ENCODE data around the gene ARAP2.
"Not testable (repeated sequence)": the region's sequence is repeated elsewhere in the genome, so short reads cannot be mapped to it uniquely, and the experiment has no call there.

Gene ARAP2

GRCh38 chr4:36182315-36182714 lies 62.0 kb downstream of the ARAP2 start:
- DNase-seq (ENCODE audit: low read depth), result not testable (repeated sequence)

- no peak for DNase-seq (ENCODE audit: low read depth)
Measured at GRCh38 chr4:36180206-36180605, 64.1 kb downstream of the ARAP2 start.

GRCh38 chr4:36178484-36178883 lies 65.8 kb downstream of the ARAP2 start:
- DNase-seq (ENCODE audit: low read depth), result no peak

GRCh38 chr4:36177946-36178345 lies 66.4 kb downstream of the ARAP2 start:
- peak; percentile 63 for DNase-seq (ENCODE audit: low read depth)

- DNase-seq (ENCODE audit: low read depth), result no peak
Measured at GRCh38 chr4:36174570-36174969, 69.7 kb downstream of the ARAP2 start.

- no peak for DNase-seq (ENCODE audit: low read depth)
Measured at GRCh38 chr4:36173905-36174304, 70.4 kb downstream of the ARAP2 start.

DNA sequence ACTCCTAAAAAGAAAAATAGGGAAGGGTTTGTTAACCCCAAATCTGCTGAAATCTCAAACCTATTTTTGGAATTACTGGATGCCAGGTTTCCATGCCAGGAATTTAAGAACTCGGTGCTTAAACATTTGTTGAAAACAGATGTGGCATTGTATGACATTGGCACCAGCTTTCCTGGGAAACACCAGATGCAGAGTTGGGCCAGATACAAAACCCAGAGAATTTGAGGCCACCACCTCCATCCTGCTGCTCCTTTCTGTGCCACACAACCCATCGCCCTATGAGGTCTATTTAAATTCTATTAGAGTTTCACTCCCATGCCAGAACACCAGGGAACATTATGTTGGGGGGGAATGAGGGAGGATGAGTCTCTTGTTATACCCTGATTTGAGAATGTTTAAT lies 71.7 kb downstream of the ARAP2 start:
- no peak for DNase-seq (ENCODE audit: low read depth)

DNA sequence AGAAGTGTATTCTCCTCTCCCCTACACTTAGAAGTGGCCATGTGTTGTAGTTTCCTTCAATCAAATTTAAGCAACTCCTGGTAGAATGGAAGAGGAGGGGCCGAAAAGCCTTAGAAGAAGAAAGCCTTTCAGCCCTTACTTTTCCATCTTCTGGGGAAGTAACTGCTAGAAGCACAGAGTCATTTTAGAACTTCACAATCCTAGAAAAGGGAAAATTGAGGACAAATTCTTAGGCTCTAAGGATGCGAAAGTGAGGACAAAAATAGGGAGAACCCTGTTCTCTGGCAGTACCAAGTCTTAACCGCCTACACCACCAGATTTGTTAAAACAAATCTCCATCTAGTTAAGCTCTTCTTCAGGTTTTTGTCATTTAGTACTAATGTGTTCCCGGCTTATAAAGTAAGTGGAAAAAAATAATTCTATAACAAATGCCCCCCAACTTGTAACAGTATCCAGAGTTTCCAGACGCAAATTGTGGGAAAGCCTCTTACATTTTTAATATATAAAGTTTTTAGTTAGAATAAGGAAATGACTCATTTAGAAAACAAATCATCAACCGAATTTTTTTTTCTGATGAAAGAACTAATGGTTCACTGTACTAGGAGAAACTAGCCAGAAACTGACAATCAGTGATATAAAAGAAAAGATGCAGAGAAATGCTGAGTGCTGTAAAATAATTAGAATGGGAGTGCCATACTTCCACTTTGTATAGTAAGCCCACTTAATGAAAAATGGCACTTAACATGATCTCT lies 76.0 kb downstream of the ARAP2 start:
- no peak for DNase-seq (ENCODE audit: low read depth)

- DNase-seq (ENCODE audit: low read depth), result peak; percentile 43
Measured at GRCh38 chr4:36165631-36166005, 78.7 kb downstream of the ARAP2 start.

DNA sequence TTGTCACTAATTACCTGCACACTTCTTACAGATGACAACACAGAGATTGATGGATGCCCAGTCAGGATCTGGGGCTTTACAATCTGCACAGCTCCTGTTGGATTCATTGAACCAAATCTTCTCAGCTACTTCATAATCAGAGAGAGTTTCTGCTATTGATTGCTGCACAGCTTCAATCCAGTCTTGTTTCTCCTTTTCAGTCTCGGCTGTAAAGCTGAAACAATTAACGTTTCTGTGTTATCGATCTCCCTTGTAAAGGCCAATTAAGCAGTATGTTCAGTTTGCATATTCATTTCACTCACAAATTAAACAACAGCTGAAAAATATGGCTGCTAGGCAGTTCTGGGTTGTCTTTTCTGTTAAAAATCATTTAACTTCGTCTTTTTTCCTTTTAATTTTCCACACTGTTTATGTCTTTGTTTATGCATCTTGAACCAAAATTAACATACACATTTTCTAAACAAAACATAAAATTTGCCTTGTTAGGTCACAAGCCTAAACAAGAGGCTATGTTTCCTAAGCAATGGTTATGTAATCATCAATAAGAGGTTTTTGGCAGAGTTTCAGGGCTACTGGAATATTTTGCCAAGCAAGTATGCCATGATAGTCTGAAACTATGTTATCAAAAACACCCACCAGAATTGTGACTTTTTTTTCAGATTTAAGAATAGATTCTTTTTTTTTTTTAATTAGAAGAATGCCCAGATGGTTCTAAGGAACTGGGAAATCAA lies 79.2 kb downstream of the ARAP2 start:
- DNase-seq (ENCODE audit: low read depth), result peak; percentile 19

DNA sequence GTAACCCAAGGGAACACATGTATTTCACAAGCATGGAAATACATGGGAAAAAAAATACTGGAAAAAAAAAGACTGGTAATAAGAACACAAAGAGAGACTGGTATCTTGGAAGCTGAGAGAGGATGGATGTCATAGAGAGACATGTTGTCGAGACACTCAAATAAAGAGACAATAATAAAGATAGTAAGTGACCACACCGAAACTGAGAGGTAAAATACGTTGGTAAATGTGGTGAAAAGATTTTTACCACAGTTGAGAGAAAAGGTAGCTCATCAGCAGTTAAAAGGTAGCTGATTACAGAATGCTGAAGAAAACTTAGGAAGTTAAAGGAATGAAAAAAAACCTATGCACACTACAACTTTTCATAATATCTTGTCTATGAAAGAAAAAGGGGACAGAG lies 81.1 kb downstream of the ARAP2 start:
- no peak for DNase-seq (ENCODE audit: low read depth)

- DNase-seq (ENCODE audit: low read depth), result no peak
Measured at GRCh38 chr4:36159208-36159607, 85.1 kb downstream of the ARAP2 start.

- no peak for DNase-seq (ENCODE audit: low read depth)
Measured at GRCh38 chr4:36152735-36153134, 91.6 kb downstream of the ARAP2 start.

GRCh38 chr4:36142504-36142903 lies 101.8 kb downstream of the ARAP2 start:
- DNase-seq (ENCODE audit: low read depth), result no peak

GRCh38 chr4:36141186-36141585 lies 103.1 kb downstream of the ARAP2 start:
- DNase-seq (ENCODE audit: low read depth), result no peak

DNA sequence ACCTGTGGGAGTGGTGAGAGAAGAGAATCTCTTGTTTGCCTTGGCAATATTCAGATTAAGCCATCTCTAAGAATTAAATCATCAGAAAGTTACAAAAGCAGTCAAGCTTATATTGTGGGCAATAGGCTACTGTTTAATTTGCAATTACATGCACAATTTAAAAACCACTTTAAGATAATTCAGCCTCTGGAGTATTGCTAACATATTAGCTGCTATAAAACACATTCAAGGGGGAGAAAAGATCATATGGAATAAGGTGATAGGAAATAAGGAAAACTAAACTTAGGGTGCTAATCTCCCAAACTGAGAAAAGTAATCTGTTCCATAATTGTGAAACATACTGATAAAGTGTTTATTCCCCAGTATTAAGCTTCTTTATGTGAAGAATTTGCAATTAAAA lies 103.9 kb downstream of the ARAP2 start:
- DNase-seq (ENCODE audit: low read depth), result no peak

DNA sequence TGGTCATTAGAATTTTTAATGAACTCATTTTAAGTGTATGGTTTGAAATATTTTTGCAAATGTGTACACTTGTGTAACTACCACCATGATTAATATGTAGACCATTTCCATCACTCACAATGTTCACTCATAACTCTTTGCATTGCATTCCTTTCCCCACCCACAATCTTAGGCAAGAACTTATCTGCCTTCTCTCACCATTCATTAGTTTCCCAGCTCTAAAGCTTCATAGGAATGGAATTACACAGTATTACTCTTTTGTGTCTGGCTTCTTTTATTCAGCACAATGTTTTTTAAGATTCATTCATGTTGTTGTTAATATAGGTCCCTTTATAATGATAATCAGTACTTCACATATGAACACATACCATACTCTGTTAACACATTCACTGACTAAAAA lies 106.1 kb downstream of the ARAP2 start:
- DNase-seq (ENCODE audit: low read depth), result peak; percentile 96

DNA sequence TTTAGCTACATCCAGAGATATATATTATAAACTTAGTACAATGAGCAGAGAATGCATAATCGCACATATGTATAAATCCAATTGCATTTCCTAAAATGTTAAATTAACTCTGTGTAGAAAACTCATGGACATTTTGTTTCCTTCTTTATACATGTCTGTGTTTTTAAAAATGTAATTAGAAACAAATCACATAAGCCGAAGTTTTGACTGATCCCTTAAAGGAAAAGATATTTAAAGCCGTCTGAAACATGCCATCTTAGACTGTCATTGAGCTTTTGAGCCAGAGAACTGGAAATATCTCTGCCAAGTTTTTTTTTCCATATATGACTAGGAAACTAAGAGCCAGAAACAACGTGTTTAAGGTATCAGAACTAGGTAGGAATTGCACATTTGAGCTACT lies 107.0 kb downstream of the ARAP2 start:
- no peak for DNase-seq (ENCODE audit: low read depth)

DNA sequence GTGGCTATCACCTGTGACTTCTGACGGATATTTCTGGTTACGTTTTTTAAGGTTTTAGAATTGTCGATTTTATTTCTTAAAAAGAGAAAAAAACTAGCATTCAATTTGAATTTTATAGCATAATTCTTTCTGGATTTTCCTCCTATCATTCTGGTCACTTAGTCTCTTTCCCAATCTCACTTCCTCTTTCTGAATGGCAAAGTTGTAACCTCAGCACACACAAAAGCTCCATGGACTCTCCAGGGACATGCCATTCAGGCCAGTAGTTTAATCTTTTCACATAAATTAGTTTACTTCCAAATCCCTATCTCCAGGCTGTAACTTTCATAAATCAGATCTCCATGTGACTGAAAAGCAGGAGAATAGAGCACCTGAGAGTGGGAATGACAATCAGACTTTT lies 110.7 kb downstream of the ARAP2 start:
- no peak for DNase-seq (ENCODE audit: low read depth)

DNA sequence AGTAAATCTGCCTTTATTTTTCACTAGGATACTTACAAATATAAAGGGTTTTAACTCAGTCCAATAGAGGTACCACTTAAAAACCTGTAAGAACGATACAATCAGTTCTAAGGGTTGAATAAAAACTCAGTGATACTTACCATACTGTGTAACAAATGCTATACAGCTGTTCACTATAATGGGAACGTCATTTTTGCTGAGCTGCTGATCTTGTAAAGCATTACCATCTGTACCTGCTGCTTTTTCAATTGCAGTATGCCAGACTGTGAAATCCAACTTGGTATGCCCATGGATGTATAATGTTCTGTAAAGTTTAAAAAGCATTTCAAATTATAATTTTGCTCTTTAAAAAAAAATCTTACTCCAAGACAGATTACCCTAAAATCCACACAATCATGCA lies 111.2 kb downstream of the ARAP2 start:
- DNase-seq (ENCODE audit: low read depth), result no peak

DNA sequence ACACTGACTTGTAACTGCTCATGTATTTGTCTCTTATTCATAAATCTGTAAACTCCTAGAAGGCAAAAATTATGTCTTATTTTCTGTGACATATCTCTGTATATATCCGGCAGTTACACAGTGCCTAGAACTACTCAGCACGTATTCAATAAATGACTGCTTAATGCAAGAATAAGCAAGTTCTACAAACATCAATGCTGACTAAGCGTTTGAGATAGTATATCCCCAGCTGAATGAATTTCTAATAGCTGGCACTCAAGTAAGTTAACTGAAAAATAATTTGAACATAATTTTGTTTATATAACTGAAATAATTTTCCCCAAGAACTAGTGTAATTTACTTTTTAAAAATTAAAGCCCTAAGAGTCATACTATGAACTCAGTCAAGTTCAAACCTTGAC lies 113.7 kb downstream of the ARAP2 start:
- no peak for DNase-seq (ENCODE audit: low read depth)

GRCh38 chr4:36128689-36129088 lies 115.6 kb downstream of the ARAP2 start:
- DNase-seq (ENCODE audit: low read depth), result peak; percentile 69

GRCh38 chr4:36123906-36124305 lies 120.4 kb downstream of the ARAP2 start:
- DNase-seq (ENCODE audit: low read depth), result no peak

GRCh38 chr4:36115312-36115711 lies 129.0 kb downstream of the ARAP2 start:
- DNase-seq (ENCODE audit: low read depth), result no peak

Data from amniotic epithelial cell (primary cell).